HG02571 (cell line): ENCODE data around the gene GPR137C.

Experiments used
- ATAC-seq: cut with Tn5 transposase; IDR thresholded peaks from one replicate; pipeline ENCODE4 v1.9.1; 2021; ENCODE audit warnings: mild to moderate bottlenecking, moderate library complexity; ENCODE audit not compliant: unreplicated experiment

Gene GPR137C

DNA sequence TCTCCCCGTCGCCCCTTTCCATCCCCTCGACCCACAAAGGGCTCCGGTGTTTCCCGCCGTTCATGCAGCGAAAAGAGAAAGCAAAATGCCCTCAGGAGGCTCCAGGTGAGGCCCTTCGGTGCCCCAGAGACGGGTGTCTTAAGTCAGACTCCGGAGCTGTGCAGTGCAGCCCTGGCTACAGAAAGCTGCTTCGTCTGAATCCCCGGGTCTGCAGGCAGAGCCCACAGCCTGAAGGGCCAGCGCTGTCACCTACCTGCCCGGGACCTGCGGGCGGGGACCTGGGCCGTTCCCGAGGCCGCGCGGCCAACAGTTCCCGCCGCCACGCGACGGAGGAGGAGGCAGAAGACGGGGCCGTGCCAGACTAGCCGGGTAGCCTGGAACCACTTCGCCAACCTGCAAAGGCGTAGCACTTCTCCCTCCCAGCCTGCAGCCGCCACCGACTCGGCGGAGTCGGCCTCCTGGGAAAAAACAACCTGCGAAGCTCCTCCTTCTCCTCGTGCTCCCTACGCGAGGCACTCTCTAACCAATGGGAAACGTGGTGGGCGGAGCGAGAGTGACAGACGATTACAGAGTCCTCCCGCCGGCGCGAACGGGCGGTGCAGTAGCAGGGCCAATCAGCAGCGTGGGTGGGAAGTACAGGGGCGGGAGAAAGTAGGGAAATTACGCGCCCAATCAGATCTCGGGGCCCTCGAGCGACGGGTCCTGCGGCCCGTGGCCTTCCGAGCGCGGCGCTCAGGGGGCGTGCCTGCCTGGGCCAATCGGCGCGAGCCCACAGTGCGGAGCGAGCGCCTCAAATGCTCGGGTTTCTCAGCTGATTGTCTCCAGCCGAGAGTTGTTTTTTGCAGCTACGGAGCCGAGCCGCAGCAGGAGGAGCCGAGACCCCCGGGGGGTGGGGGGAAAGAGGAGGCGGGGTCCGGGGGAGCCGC, at the start of gene GPR137C, which contains the start of gene TXNDC16:
Gene GPR137C, plus strand, starts transcription at position 774 of the 926 bp plus-strand sequence. CDS start 312 bp downstream, outside the sequence.
Gene TXNDC16, minus strand, starts transcription at position 443 of the 926 bp plus-strand sequence. CDS start 8,948 bp downstream, outside the sequence.
- ATAC-seq = peak; percentile 93

GRCh38 chr14:52513249-52513648, 39.4 kb upstream of the GPR137C start:
- ATAC-seq = no peak

- no peak for ATAC-seq
These were observed 38.4 kb upstream of the GPR137C start for GRCh38 chr14:52514046-52514811.

GRCh38 chr14:52522033-52522432, 30.6 kb upstream of the GPR137C start:
- ATAC-seq = no peak

GRCh38 chr14:52522581-52523345, 29.9 kb upstream of the GPR137C start:
- no peak for ATAC-seq

DNA sequence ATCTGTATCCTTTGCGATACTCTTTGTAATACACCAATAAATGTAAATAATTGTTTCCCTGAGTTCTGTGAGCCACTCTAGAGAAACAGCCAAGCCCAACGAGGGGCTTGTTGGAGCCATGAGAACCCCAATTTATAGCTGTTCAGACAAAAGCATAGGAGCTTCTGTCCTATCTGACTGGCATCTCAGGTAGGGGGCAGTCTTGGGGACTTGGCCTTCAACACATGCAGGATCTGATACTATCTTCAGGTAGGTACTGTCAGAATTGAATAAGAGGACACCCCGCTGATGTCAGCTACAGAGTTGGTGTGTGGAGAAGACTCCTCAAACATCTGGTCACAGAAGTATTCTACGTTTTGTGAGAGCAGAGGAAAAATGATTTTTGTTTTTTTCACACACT, 25.6 kb upstream of the GPR137C start:
- no peak for ATAC-seq

- ATAC-seq = no peak
These were observed 21.2 kb upstream of the GPR137C start for GRCh38 chr14:52531481-52531880.

DNA sequence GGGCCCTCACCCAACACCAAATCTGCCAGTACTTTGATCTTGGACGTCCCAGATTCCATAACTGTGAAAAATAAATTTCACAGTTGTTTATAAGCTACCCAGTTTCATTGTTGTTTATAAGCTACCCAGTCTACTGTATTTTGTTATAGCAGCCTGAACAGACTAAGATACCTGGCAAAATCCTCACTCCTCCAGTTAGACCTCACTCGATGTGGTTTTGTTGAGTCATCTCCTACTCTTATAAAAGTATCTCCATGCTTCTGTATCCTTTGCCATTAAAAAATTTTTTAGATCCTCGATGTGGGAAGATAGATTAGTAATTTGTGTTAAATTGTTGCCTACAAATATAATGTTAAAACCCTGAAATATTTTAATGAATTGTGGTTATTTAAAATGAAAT, 16.4 kb upstream of the GPR137C start:
- ATAC-seq = no peak

DNA sequence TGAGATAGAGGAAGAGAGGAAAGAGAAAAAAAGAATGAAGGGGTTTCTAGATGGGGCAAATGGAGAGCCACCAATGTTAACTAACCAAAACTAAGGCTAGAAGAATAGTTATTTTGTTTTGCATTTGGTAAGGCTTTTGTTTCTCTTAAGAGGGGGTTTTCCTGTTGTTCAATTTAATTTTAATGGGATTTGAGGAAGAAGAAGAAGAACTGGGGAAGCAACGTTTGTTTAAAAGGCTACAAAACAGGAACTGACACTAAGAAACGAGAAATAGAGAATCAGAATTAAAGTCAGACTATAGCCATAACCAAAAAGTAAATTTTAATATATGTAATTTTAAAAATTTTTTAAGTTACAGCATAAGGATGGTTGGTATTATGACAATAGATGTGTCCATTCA, 14.0 kb upstream of the GPR137C start:
- ATAC-seq = no peak

- no peak for ATAC-seq
These were observed 6.9 kb upstream of the GPR137C start for GRCh38 chr14:52545584-52546317.

DNA sequence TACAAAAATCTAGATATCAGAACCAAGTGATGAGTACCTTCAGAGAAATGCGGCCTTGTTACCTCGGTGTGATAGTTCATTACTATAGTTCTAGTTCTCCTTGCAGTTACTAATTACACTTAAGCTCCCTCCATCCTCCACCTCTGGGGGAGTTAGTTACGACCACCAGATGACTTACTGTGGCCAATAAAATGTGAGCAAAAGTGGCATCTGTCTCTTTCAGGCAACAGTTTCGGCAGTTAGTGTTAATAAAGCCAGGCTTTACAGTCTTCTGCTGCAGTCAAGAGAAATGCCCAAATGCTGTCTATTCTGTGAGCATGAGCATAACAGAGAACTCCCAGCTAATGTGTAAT, 6.3 kb upstream of the GPR137C start:
- no peak for ATAC-seq

DNA sequence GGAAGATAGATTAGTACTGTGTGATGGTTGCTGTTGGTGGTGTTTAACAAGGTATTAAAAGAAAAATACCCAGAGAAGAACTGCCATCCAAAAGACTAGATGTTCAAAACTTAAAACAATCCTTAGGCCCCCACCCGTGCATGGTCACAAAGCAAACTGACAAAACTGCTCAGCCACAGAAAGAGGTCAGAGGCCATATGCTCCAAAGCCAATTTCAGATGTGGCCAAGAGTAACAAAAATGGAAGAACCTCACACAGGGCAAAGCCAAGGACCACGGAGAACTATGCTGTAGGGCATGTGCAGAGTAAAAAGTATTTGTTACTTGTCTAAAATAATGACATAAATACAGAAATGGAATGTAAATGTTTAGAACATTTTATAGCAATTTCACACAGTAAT, 5.6 kb upstream of the GPR137C start:
- ATAC-seq = no peak

GRCh38 chr14:52547526-52547925, 5.1 kb upstream of the GPR137C start:
- no peak for ATAC-seq

DNA sequence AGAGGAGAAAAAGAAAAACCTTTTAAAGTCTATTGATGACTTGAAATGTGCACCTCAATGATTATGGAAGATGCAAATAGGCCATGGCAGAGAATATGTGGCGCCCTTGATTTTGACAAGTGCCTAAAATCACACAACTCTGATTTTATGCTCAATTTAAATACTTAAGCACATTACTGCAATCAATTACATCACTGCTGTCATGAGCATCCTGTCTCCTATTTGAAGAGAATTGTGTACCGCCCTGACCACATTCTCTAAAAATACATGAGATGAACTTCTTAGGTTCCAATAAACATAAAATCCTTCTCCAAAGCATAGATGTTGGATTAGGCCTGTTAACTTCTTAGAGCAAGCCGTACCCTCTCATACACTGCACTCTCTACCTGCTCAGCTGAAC, 2.0 kb upstream of the GPR137C start:
- no peak for ATAC-seq

GRCh38 chr14:52551205-52551604, 1.4 kb upstream of the GPR137C start:
- no peak for ATAC-seq

GRCh38 chr14:52551696-52552062, 957 bp upstream of the GPR137C start:
- ATAC-seq = no peak

- ATAC-seq = peak; percentile 25
These were observed 500 bp downstream of the GPR137C start for GRCh38 chr14:52553002-52553670.

DNA sequence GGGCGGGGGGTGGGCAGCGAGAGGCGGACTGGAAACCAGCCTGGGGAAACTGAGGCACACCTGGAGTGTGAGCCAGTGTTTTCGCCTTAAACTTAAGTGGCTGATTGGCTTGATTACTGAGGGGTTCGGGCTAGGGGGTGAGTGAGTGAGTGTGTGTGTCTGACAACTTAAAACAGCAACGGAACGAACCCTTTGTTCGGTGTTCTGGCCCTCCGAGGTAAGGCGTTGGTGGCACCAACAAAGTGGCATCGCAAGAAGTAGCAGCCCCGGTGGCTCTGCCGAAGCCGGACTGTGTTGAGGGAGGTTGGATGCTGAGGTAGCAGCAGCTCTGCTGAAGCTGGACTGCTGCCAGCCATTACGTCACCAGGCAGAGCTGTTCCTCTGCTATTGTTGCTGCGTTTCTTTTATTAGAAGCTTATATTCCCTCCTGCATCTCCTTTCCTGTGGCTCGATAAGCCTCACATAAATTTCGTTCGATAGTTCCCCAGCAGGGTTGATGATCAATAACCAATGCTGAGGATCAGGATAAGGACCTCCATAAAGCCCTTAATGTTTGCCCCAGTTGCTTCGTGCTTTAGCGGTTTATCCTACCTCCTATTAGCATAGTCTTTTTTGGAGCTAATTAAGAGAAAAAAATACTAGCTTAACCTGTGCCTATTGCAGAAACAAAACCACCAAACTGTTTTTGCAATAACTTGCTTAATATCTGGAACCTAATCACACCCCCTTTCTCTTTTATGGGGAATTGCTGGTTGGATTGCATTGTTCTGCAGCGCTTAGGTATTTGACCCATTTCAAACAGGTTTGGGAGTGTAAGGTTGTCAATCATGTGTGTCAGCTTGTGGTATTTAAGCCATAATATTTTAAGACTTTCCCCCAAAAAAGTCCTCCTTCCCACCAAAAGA, 1.3 kb downstream of the GPR137C start:
- no peak for ATAC-seq

GRCh38 chr14:52558688-52559087, 6.1 kb downstream of the GPR137C start:
- ATAC-seq = no peak
